HEK293 (cell line): Measurements from ENCODE around the gene COL1A1.

Experiments used
- CTCF ChIA-PET: fragments of 350-600 bp; formaldehyde crosslinking; extraction: SDS; loops from one replicate; lab custom pipeline; 2021; ENCODE audit warnings: antibody characterized with exemption; lab: Yijun Ruan, JAX
- POLR2A ChIA-PET: fragments of 300-600 bp; formaldehyde crosslinking; extraction: SDS; loops from one replicate; lab custom pipeline; 2020; ENCODE audit warnings: antibody characterized with exemption, inconsistent platforms; lab: Yijun Ruan, JAX
- H3K27ac ChIP-seq: fragments of 200-500 bp; sonication (Bioruptor generic); 2 replicates; pipeline ENCODE4 v1.5.1; 2014; ENCODE audit warnings: low read depth, low read length, control low read depth, inconsistent platforms; ENCODE audit errors: extremely low read depth
- H3K36me3 ChIP-seq, 2 experiments: fragments of 200-500 bp in 1 of 2; sonication (Bioruptor generic) in 1 of 2; 1 replicate in 1 of 2; 2 replicates in 1 of 2; pipeline ENCODE4 v1.5.1; 2014 to 2017; ENCODE audit warnings: inconsistent platforms in 2 of 2, low read length in 2 of 2; ENCODE audit not compliant: control insufficient read depth in 2 of 2, insufficient read depth in 1 of 2
- H3K4me1 ChIP-seq: fragments of 200-500 bp; sonication (Bioruptor generic); 2 replicates; pipeline ENCODE4 v1.5.1; 2014; ENCODE audit warnings: mild to moderate bottlenecking, low read length, inconsistent platforms; ENCODE audit not compliant: control insufficient read depth, insufficient read depth
- H3K4me3 ChIP-seq: 2 replicates; pipeline ENCODE4 v1.5.1; 2011; ENCODE audit warnings: low read depth, mild to moderate bottlenecking, control low read depth, low read length, moderate library complexity
- H3K9me3 ChIP-seq: fragments of 200-500 bp; sonication (Bioruptor generic); 2 replicates; pipeline ENCODE4 v1.5.1; 2014; ENCODE audit warnings: low read depth, low read length, inconsistent platforms; ENCODE audit not compliant: control insufficient read depth, insufficient read depth
- HOXA7 ChIP-seq: sonication (generic); formaldehyde crosslinking; IDR thresholded peaks from 2 replicates; pipeline ENCODE4 v1.8.1; 2022; ENCODE audit warnings: missing genetic modification reagents, borderline replicate concordance
- HOXC10 ChIP-seq: sonication (generic); formaldehyde crosslinking; IDR thresholded peaks from 2 replicates; pipeline ENCODE4 v1.8.1; 2023; ENCODE audit warnings: mild to moderate bottlenecking, missing genetic modification reagents
- TSHZ1 ChIP-seq: fragments of 450-650 bp; formaldehyde crosslinking; IDR thresholded peaks from 2 replicates; pipeline ENCODE4 v1.5.1; 2016; ENCODE audit warnings: missing biosample characterization, missing genetic modification characterization, borderline replicate concordance
- YY2 ChIP-seq: fragments of 450-650 bp; formaldehyde crosslinking; IDR thresholded peaks from 2 replicates; pipeline ENCODE4 v1.5.1; 2016; ENCODE audit warnings: missing biosample characterization, missing genetic modification characterization
- ZBTB1 ChIP-seq: fragments of 450-650 bp; formaldehyde crosslinking; IDR thresholded peaks from 2 replicates; pipeline ENCODE4 v1.5.1; 2016; ENCODE audit warnings: missing biosample characterization, missing genetic modification characterization
- ZBTB17 ChIP-seq: fragments of 450-650 bp; formaldehyde crosslinking; IDR thresholded peaks from 2 replicates; pipeline ENCODE4 v1.5.1; 2016; ENCODE audit warnings: missing biosample characterization, missing genetic modification characterization
- ZBTB7A ChIP-seq: fragments of 450-650 bp; formaldehyde crosslinking; IDR thresholded peaks from 2 replicates; pipeline ENCODE4 v1.5.1; 2016; ENCODE audit warnings: low read depth, missing biosample characterization, missing genetic modification characterization
- ZFP41 ChIP-seq: fragments of 450-650 bp; formaldehyde crosslinking; IDR thresholded peaks from 2 replicates; pipeline ENCODE4 v1.5.1; 2016; ENCODE audit warnings: missing biosample characterization, missing genetic modification characterization, borderline replicate concordance
- ZNF10 ChIP-seq: fragments of 450-650 bp; formaldehyde crosslinking; IDR thresholded peaks from 2 replicates; pipeline ENCODE4 v1.5.1; 2017; ENCODE audit warnings: missing biosample characterization, missing genetic modification characterization
- ZNF2 ChIP-seq: fragments of 450-650 bp; formaldehyde crosslinking; IDR thresholded peaks from 2 replicates; pipeline ENCODE4 v1.5.1; 2016; ENCODE audit warnings: missing biosample characterization, missing genetic modification characterization
- ZNF211 ChIP-seq: fragments of 450-650 bp; formaldehyde crosslinking; IDR thresholded peaks from 2 replicates; pipeline ENCODE4 v1.5.1; 2016; ENCODE audit warnings: low read depth, missing biosample characterization, missing genetic modification characterization
- ZNF335 ChIP-seq: fragments of 450-650 bp; formaldehyde crosslinking; conservative IDR thresholded peaks from 2 replicates; pipeline ENCODE4 v1.5.1; 2016; ENCODE audit warnings: missing biosample characterization, missing genetic modification characterization
- ZNF354C ChIP-seq: fragments of 450-650 bp; formaldehyde crosslinking; IDR thresholded peaks from 2 replicates; pipeline ENCODE4 v1.5.1; 2016; ENCODE audit warnings: missing biosample characterization, missing genetic modification characterization, low read depth, borderline replicate concordance
- ZNF366 ChIP-seq: fragments of 450-650 bp; formaldehyde crosslinking; conservative IDR thresholded peaks from 2 replicates; pipeline ENCODE4 v1.5.1; 2016; ENCODE audit warnings: missing biosample characterization, missing genetic modification characterization
- ZNF37A ChIP-seq: fragments of 450-650 bp; IDR thresholded peaks from 2 replicates; pipeline ENCODE4 v1.5.1; 2018; ENCODE audit warnings: missing biosample characterization, missing genetic modification characterization
- ZNF423 ChIP-seq: fragments of 450-650 bp; formaldehyde crosslinking; IDR thresholded peaks from 2 replicates; pipeline ENCODE4 v1.5.1; 2016; ENCODE audit warnings: missing biosample characterization, missing genetic modification characterization
- ZNF433 ChIP-seq: fragments of 450-650 bp; formaldehyde crosslinking; IDR thresholded peaks from 2 replicates; pipeline ENCODE4 v1.5.1; 2016; ENCODE audit warnings: missing biosample characterization, missing genetic modification characterization, low read depth
- ZNF529 ChIP-seq: fragments of 450-650 bp; formaldehyde crosslinking; IDR thresholded peaks from 2 replicates; pipeline ENCODE4 v1.5.1; 2017; ENCODE audit warnings: missing genetic modification characterization, missing biosample characterization; ENCODE audit not compliant: insufficient replicate concordance
- ZNF610 ChIP-seq: fragments of 450-650 bp; formaldehyde crosslinking; IDR thresholded peaks from 2 replicates; pipeline ENCODE4 v1.5.1; 2016; ENCODE audit warnings: missing biosample characterization, missing genetic modification characterization, borderline replicate concordance
- ZNF629 ChIP-seq: fragments of 450-650 bp; formaldehyde crosslinking; IDR thresholded peaks from 2 replicates; pipeline ENCODE4 v1.5.1; 2017; ENCODE audit warnings: missing biosample characterization, missing genetic modification characterization
- ZNF658 ChIP-seq: fragments of 450-650 bp; formaldehyde crosslinking; IDR thresholded peaks from 2 replicates; pipeline ENCODE4; 2016; ENCODE audit warnings: missing biosample characterization, missing genetic modification characterization
- ZNF670 ChIP-seq: fragments of 450-650 bp; formaldehyde crosslinking; IDR thresholded peaks from 2 replicates; pipeline ENCODE4 v1.5.1; 2016; ENCODE audit warnings: missing biosample characterization, missing genetic modification characterization, low read depth
- ZNF677 ChIP-seq: fragments of 450-650 bp; IDR thresholded peaks from 2 replicates; pipeline ENCODE4 v1.5.0; 2018; ENCODE audit warnings: missing biosample characterization, mild to moderate bottlenecking, missing genetic modification characterization, moderate library complexity
- ZNF777 ChIP-seq: fragments of 450-650 bp; formaldehyde crosslinking; IDR thresholded peaks from 2 replicates; pipeline ENCODE4 v1.5.1; 2017; ENCODE audit warnings: missing biosample characterization, missing genetic modification characterization, borderline replicate concordance
- ZNF791 ChIP-seq: fragments of 450-650 bp; formaldehyde crosslinking; IDR thresholded peaks from 2 replicates; pipeline ENCODE4 v1.5.1; 2016; ENCODE audit warnings: missing biosample characterization, missing genetic modification characterization
- ZSCAN30 ChIP-seq: fragments of 450-650 bp; IDR thresholded peaks from 2 replicates; pipeline ENCODE4 v1.5.1; 2018; ENCODE audit warnings: missing biosample characterization, mild to moderate bottlenecking, missing genetic modification characterization, moderate library complexity
- ZSCAN4 ChIP-seq: fragments of 450-650 bp; formaldehyde crosslinking; IDR thresholded peaks from 2 replicates; pipeline ENCODE4 v1.5.1; 2017; ENCODE audit warnings: missing biosample characterization, missing genetic modification characterization
- TF ChIP-seq, protein P1 (sequence below): fragments of 450-650 bp; formaldehyde crosslinking; IDR thresholded peaks from 2 replicates; pipeline ENCODE4 v1.5.1; 2016; ENCODE audit warnings: missing biosample characterization, missing genetic modification characterization
- TF ChIP-seq, protein P2 (sequence below): fragments of 450-650 bp; formaldehyde crosslinking; IDR thresholded peaks from 2 replicates; pipeline ENCODE4 v1.5.1; 2016; ENCODE audit warnings: missing biosample characterization, missing genetic modification characterization, borderline replicate concordance

Gene COL1A1

GRCh38 chr17:50172936-50173334 lies 28.5 kb downstream of the COL1A1 start:
- Histone ChIP-seq H3K9me3 (no peaks in the 10 kb centered on the region), H3K4me1 (peaks cover 5% of the 10 kb centered on the region), H3K4me3 (no peak overlapping the region), H3K27ac (no peak overlapping the region), H3K36me3 (no peaks in the 10 kb centered on the region)
- ChIA-PET CTCF (interaction anchor here (0.5 to 9.6 kb wide), 8 partner anchors 12 to 124 kb away, joined by 3 to 174 read pairs (median 12); partner anchors contain the start of gene COL1A1), POLR2A (interaction anchor here (1.1 to 1.7 kb wide), 4 partner anchors 12 to 27 kb away, joined by 5 to 11 read pairs (median 10); no protein-coding TSS in a partner anchor)
- TF ChIP-seq ZBTB7A (tag by site-specific recombination) (no peak), ZNF610 (no peak), YY2 (tag by site-specific recombination) (no peak), ZNF433 (no peak), ZNF423 (tag by site-specific recombination) (no peak), ZNF335 (no peak), ZNF10 (tag by site-specific recombination) (no peak), ZSCAN4 (no peak), ZNF211 (tag by site-specific recombination) (no peak), ZBTB1 (tag by site-specific recombination) (no peak), ZNF354C (tag by site-specific recombination) (no peak), ZNF366 (tag by site-specific recombination) (no peak), HOXC10 (CRISPR knock-in tag) (no peak), ZSCAN30 (tag by site-specific recombination) (no peak), ZNF777 (no peak), ZNF529 (tag by site-specific recombination) (no peak), ZBTB17 (tag by site-specific recombination) (no peak), TSHZ1 (tag by site-specific recombination) (no peak), ZNF37A (tag by site-specific recombination) (no peak)
- TF ChIP-seq, protein P1, sequence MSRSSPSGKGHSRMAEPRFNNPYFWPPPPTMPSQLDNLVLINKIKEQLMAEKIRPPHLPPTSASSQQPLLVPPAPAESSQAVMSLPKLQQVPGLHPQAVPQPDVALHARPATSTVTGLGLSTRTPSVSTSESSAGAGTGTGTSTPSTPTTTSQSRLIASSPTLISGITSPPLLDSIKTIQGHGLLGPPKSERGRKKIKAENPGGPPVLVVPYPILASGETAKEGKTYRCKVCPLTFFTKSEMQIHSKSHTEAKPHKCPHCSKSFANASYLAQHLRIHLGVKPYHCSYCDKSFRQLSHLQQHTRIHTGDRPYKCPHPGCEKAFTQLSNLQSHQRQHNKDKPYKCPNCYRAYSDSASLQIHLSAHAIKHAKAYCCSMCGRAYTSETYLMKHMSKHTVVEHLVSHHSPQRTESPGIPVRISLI (tag by site-specific recombination), result no peak

- ChIA-PET CTCF (interaction anchor here (1.1 to 9.6 kb wide), 7 partner anchors 11 to 124 kb away, joined by 4 to 174 read pairs (median 63); partner anchors contain the start of gene COL1A1), POLR2A (interaction anchor here (1.6 kb wide), 1 partner anchor 28 kb away, joined by 10 read pairs; no protein-coding TSS in a partner anchor)
- H3K4me1 ChIP-seq, result no peaks in the 10 kb centered on the region
- H3K27ac ChIP-seq, result no peak overlapping the region
- no peaks in the 10 kb centered on the region for H3K9me3 ChIP-seq
- H3K4me3 ChIP-seq, result no peak overlapping the region
- H3K36me3 ChIP-seq, result no peaks in the 10 kb centered on the region
- no peak for TF ChIP-seq ZNF10 (tag by site-specific recombination)
- TF ChIP-seq ZNF2, result no peak
- TF ChIP-seq HOXA7, result no peak
- TF ChIP-seq, protein P2, sequence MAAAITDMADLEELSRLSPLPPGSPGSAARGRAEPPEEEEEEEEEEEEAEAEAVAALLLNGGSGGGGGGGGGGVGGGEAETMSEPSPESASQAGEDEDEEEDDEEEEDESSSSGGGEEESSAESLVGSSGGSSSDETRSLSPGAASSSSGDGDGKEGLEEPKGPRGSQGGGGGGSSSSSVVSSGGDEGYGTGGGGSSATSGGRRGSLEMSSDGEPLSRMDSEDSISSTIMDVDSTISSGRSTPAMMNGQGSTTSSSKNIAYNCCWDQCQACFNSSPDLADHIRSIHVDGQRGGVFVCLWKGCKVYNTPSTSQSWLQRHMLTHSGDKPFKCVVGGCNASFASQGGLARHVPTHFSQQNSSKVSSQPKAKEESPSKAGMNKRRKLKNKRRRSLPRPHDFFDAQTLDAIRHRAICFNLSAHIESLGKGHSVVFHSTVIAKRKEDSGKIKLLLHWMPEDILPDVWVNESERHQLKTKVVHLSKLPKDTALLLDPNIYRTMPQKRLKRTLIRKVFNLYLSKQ, result no peak
- TF ChIP-seq ZNF791, result no peak
- TF ChIP-seq ZNF629 (tag by site-specific recombination), result no peak
- TF ChIP-seq ZNF670 (tag by site-specific recombination), result no peak
- no peak for TF ChIP-seq ZNF677 (tag by site-specific recombination)
- no peak for TF ChIP-seq ZFP41 (tag by site-specific recombination)
- no peak for TF ChIP-seq ZNF658
These were observed 29.3 kb downstream of the COL1A1 start for GRCh38 chr17:50172130-50172529.
